Measurements from ENCODE around the gene MTA1. TPM values are rescaled to one million over a fixed set of nuclear protein-coding genes. Genes with fewer than 3 reads are reported as not detected.

The MTA1 gene
- total and polyA plus RNA-seq, 2 of the 8 experiments (the other 6 are each of a cell fraction or from before 2014, with no cell fraction given), result 73.9 to 221 TPM

GRCh38 chr14:105508069-105508468 lies 88.4 kb downstream of the MTA1 start:
- Histone ChIP-seq H3K79me1 (ENCODE audit: low read depth, low read length) (no peaks in the 10 kb centered on the region), H3K23me2 (ENCODE audit: low read depth, low read length) (no peaks in the 10 kb centered on the region), H3K4ac (replicated peaks; ENCODE audit: insufficient read length, low read depth, low read length) (no peak overlapping the region), H4K20me1 (replicated peaks in 1 of 2; ENCODE audit: control insufficient read depth in 1 of 2, insufficient read depth in 2 of 2, low read length in 2 of 2) (no peaks in the 10 kb centered on the region), H3K36me3 (ENCODE audit: control insufficient read depth in 2 of 4, insufficient read depth in 4 of 4, low read length in 3 of 4) (no peaks in the 10 kb centered on the region), H2AK5ac (ENCODE audit: low read depth, low read length) (no peak overlapping the region), H3K23ac (ENCODE audit: insufficient read length) (no peak overlapping the region), H3K4me2 (ENCODE audit: insufficient read depth in 1 of 2, low read depth in 2 of 2, low read length in 2 of 2) (no peak overlapping the region), H2BK120ac (replicated peaks; ENCODE audit: low read depth, low read length) (no peak overlapping the region), H3K27ac (ENCODE audit: low read depth, low read length) (no peak overlapping the region), H3K79me2 (ENCODE audit: control insufficient read depth in 1 of 2, insufficient read depth in 2 of 2, low read length in 2 of 2) (no peaks in the 10 kb centered on the region), H3K14ac (ENCODE audit: insufficient read length) (no peak overlapping the region), H4K8ac (ENCODE audit: extremely low read depth, insufficient read depth, low read length) (no peak overlapping the region), H2BK5ac (ENCODE audit: low read depth, low read length) (no peak overlapping the region), H3K4me1 (replicated peaks in 1 of 4; ENCODE audit: control insufficient read depth in 3 of 4, insufficient read depth in 4 of 4, low read length in 3 of 4) (no peaks in the 10 kb centered on the region), H3K18ac (ENCODE audit: extremely low read depth, low read length) (no peak overlapping the region), H4K5ac (ENCODE audit: insufficient read length, low read depth, low read length) (no peak overlapping the region), H2AFZ (ENCODE audit: low read length) (no peak overlapping the region), H3K4me3 (ENCODE audit: extremely low read depth in 1 of 4, insufficient read depth in 2 of 4, low read depth in 3 of 4, low read length in 4 of 4) (no peak overlapping the region), H2BK20ac (ENCODE audit: low read length) (no peak overlapping the region), H3K9me3 (ENCODE audit: insufficient read depth in 2 of 2, low read depth in 1 of 2, low read length in 1 of 2) (peaks cover 0 to 10% of the 10 kb centered on the region in 2 experiments; a peak in 1 of 4 replicates), H3K56ac (replicated peaks; ENCODE audit: insufficient read length, low read depth, low read length) (no peak overlapping the region), H3K9ac (replicated peaks in 1 of 4; ENCODE audit: extremely low read depth in 1 of 4, low read depth in 3 of 4, low read length in 3 of 4) (no peak overlapping the region), H2BK15ac (ENCODE audit: low read length) (no peak overlapping the region), H4K91ac (replicated peaks; ENCODE audit: insufficient read length, low read length) (no peak overlapping the region), H2BK12ac (ENCODE audit: low read depth, low read length) (no peak overlapping the region), H3K27me3 (replicated peaks in 1 of 4; ENCODE audit: control insufficient read depth in 3 of 4, extremely low read depth in 1 of 4, insufficient read depth in 3 of 4, low read length in 3 of 4) (no peaks in the 10 kb centered on the region; a peak in 1 of 7 replicates)
- no peak for DNase-seq (ENCODE audit: low read depth in 1 of 2, low spot score in 2 of 2)
- POLR2A ChIA-PET (ENCODE audit: partially characterized antibody), result no interaction called here
- 84% methylated on average over 16 of the region's 16 CpGs; no CpG with 5 or more reads in 1 of the 2 experiments for WGBS, 2 experiments (ENCODE audit: extremely low coverage in 1 of 2, insufficient coverage in 1 of 2, insufficient read length in 1 of 2, insufficient replicate concordance in 2 of 2, low coverage in 1 of 2, low lambda C conversion rate in 2 of 2, missing lambda C conversion rate in 1 of 2)
- no peak for TF ChIP-seq SP4 (IDR thresholded peaks at IDR 0.05; ENCODE audit: low read length)
- TF ChIP-seq FOSL1 (IDR thresholded peaks at IDR 0.05; ENCODE audit: insufficient read depth, low read depth, low read length), result no peak
- no peak for TF ChIP-seq ZNF274 (IDR thresholded peaks at IDR 0.05; ENCODE audit: borderline replicate concordance, extremely low read depth, low read length)
- TF ChIP-seq BACH1 (IDR thresholded peaks at IDR 0.05; ENCODE audit: low read length), result no peak
- TF ChIP-seq HDAC6 (IDR thresholded peaks at IDR 0.05; ENCODE audit: low read depth, low read length), result no peak
- TF ChIP-seq SIN3A (conservative IDR thresholded peaks at IDR 0.05 in 1 of 2, IDR thresholded peaks at IDR 0.05 in 1 of 2; ENCODE audit: low read depth in 1 of 2, low read length in 2 of 2), result no peak
- TF ChIP-seq CHD2 (IDR thresholded peaks at IDR 0.05; ENCODE audit: low read length), result no peak
- no peak for TF ChIP-seq BCL11A (IDR thresholded peaks at IDR 0.05; ENCODE audit: low read depth in 2 of 2, low read length in 2 of 2)
- no peak for TF ChIP-seq NANOG (IDR thresholded peaks at IDR 0.05; ENCODE audit: insufficient read depth, low read depth, low read length, poor library complexity, severe bottlenecking)
- TF ChIP-seq RBBP5 (IDR thresholded peaks at IDR 0.05; ENCODE audit: borderline replicate concordance, low read depth, low read length), result no peak
- no peak for TF ChIP-seq ASH2L (IDR thresholded peaks at IDR 0.05; ENCODE audit: low read length)
- no peak for TF ChIP-seq CTBP2 (IDR thresholded peaks at IDR 0.05; ENCODE audit: borderline replicate concordance, insufficient read depth, insufficient read length, low read length)
- no peak for TF ChIP-seq EZH2 (IDR thresholded peaks at IDR 0.05; ENCODE audit: low read depth, low read length, severe bottlenecking)
- CTCF ChIA-PET (ENCODE audit: partially characterized antibody), result interaction anchor here (1.5 kb wide), 1 partner anchor 29 kb away, joined by 4 read pairs; no protein-coding TSS in a partner anchor
- FAIRE-seq, result no peak

All from H1 (cell line).